AG09319 (cell line): ENCODE measurements around the gene GTPBP8.

ENCODE experiments used
- DNase-seq: peaks from one replicate; pipeline ENCODE4 v3.0.0-alpha.2; 2010; ENCODE audit warnings: low read depth; ENCODE audit errors: extremely low read depth
- TF ChIP-seq, protein P1 (sequence below): IDR thresholded peaks from 2 replicates; pipeline ENCODE4 v1.5.1; 2011; ENCODE audit warnings: low read depth, mild to moderate bottlenecking, inconsistent platforms, low read length, moderate library complexity

The GTPBP8 gene

DNA sequence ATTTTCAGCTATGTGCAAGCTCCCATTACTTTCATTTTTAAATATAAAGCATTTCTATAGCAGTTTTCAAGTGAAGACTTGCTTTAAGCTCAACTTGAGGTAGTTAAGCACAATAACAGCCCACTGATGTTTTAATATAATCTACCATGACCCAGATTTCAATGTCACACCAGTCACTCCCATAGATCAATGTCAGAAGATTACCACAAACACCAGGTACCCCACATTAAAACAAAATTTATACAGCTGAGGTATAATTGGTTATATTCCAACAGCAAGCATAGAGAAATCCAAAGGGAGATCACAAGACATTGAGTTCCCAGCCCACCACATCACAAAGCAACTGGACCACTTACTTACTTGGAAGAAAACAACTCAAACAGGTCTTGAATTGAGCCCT is 22.8 kb downstream of the GTPBP8 start:
- TF ChIP-seq, protein P1, sequence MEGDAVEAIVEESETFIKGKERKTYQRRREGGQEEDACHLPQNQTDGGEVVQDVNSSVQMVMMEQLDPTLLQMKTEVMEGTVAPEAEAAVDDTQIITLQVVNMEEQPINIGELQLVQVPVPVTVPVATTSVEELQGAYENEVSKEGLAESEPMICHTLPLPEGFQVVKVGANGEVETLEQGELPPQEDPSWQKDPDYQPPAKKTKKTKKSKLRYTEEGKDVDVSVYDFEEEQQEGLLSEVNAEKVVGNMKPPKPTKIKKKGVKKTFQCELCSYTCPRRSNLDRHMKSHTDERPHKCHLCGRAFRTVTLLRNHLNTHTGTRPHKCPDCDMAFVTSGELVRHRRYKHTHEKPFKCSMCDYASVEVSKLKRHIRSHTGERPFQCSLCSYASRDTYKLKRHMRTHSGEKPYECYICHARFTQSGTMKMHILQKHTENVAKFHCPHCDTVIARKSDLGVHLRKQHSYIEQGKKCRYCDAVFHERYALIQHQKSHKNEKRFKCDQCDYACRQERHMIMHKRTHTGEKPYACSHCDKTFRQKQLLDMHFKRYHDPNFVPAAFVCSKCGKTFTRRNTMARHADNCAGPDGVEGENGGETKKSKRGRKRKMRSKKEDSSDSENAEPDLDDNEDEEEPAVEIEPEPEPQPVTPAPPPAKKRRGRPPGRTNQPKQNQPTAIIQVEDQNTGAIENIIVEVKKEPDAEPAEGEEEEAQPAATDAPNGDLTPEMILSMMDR: no peak
- DNase-seq: no peak

DNA sequence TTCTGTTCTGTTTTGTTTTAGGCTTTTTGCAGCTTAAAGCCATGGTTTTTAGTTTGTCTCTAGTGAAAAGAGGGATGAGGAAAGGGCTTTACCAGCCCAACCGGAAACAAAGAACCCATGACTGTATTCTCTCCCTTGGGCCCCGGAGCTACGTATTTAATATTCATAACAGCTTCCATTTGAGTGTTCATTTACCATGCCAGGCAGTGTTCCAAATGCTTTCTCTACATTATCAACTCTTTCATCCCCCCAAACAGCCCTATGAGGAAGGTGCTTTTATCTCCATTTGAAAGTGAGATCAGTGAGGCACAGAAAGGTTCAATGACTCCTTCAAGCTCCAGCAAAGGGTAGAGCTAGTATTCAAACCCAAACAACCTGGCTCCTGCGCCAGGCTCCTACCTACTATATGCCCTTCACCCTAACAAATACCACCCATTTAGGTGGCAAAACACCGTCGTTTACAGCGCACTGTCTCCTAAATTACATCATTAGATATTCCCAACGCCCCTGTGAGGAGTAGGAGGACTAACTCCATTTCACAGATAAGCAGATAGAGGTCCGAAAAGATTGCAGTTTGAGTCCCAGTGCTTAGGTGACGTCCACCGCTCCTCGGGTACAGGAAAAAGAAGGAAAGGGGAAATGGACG is 27.9 kb downstream of the GTPBP8 start:
- DNase-seq: no peak
- TF ChIP-seq, protein P1: no peak

DNA sequence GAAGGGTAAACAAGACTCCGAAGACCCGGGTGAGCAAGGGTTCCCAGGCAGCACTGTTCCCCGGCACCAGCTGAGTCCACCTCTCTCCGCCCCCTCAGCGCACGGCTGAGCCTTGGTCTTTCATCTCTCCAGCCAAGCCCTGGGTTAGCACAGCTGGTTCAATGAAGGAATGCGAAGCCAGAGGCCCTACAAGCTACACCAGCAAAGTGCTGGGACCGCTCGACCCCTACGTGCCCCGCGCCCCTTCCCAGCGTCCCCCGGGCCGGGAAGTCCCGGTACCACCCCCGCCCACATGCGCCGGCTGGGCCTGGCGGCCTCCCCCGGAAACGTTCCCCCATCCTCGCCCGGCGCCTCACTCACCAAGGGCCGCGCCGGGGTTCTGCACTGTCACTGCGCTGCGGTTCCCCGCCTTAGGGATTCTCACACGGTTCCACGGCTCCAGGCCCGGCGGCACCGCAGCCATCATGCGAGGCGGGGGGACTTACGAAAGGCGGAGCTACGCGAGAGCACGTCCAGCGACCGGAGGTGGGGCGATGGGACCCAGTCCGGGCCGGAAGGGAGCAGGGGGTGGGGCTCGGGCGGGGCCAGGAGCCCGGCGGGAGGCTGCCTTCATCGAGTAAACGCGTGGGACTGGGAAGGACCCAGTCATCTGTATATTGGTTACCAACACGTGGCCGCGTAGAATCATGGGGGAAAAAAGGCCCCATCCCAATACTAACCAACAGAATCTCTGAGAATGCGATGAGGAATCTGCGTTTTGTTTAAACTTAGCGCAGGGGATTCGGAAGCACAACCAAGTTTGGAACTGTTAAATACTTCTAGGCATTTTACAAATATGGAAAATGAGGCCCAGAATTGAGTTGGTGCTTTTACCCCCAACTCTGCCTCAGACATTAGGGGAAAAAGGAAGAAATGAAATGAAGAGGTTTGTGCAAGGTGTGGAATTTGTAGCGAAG is 28.7 kb downstream of the GTPBP8 start:
- TF ChIP-seq, protein P1: no peak
- peak; percentile 80 for DNase-seq

DNA sequence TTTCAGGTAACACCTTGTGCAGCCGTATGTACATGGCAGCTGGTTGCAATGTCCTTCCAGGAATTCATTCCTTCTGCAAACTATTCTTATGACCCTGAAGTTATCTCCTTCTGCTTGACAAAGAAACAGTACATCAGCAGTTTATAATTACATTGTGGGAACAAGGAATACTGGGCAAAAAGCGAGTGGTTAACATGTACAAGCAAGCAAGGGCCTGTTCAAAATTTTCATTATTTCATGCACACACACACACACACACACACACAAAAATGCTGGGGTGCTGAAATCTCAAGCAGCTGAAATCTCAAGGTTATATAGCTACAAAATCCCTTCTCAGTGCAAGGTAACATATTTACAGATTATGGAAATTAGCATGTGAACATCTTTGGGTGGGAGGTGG is 30.7 kb downstream of the GTPBP8 start:
- TF ChIP-seq, protein P1: no peak
- no peak for DNase-seq

DNA sequence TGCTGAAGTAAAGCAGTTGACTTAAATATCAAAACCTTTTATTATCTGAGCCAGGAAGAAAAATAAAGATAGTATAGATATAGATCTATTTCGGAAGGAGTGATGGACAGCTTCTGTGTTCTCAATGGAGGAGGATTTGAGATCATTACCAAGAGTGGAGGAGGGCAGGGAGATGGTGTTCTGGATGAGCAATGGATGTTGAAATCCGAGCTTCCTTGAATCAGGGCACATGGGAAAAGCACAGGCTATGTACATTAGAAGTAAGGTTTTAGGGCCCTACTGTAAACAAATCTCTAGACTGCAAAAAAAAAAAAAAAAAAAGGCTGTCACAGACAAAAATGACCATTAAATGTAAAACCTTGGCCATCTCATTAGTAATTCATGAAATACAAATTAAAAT is 43.2 kb downstream of the GTPBP8 start:
- no peak for DNase-seq
- TF ChIP-seq, protein P1: no peak

DNA sequence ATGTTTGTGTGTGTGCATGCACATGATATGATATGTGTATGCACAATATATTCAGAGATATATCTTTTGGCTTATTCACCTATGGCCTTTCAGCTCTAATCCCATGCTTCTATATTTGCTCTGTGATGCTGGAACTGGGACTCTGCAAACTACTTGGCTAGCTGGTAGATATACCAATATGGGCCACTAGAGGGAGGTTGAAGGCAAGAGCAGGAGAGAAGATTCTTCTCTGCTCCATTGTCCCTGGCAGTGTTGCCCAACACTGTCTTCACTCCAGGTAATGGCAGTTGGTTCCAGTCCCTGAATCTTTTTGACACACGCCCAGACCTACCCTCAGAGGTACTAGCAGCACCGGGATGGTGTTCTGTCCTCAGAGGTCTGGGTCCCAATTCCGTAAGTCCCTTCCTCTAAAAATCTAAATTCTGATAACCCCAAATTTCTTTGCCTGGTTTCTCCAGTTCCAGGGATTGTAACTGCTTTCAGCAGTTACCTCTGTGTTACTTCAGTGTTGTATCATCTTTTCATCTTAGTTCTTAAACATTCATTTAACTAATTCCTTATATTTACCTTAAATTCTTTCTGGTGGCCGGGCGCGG is 44.7 kb downstream of the GTPBP8 start:
- TF ChIP-seq, protein P1: peak; percentile 88

DNA sequence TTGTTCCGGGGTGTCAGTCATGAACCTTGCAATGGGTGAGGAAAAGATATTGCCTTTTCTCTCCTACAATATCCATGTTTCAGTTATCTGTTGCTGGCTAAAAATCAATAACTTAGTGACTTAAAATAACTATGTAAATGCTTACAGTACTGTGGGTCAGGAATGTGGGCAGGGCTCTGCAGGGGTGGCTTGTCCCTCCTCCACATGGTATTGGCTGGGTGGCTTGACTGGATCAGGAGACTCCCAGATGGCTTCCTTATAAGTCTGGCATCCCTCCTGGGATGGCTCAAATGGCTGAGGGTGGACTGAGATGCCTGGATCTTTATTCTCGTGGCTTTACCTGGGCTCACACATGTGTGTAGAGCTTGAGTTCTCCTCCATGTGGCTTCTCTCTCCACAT is 47.5 kb downstream of the GTPBP8 start:
- TF ChIP-seq, protein P1: no peak

More for the DNA sequence above, 44.7 kb downstream of the GTPBP8 start:
- DNase-seq: no peak

More for the DNA sequence above, 47.5 kb downstream of the GTPBP8 start:
- no peak for DNase-seq
